SK-N-SH (cell line): Measurements from ENCODE around the gene PPP6C. TPM values are rescaled to one million over a fixed set of nuclear protein-coding genes. Genes with fewer than 3 reads are reported as not detected.

Source experiments
- CTCF ChIA-PET: fragments of 300-600, 350-600 bp; formaldehyde crosslinking; extraction: SDS; loops from one replicate; lab custom pipeline; 2021; lab: Yijun Ruan, JAX
- POLR2A ChIA-PET: fragments of 350-600 bp; sonication (Branson Sonifier 250); formaldehyde crosslinking; extraction: SDS; loops from one replicate; lab custom pipeline; 2020; ENCODE audit warnings: antibody characterized with exemption, inconsistent platforms; lab: Yijun Ruan, JAX
- DNase-seq: peaks from one replicate; pipeline ENCODE4 v3.0.0; 2012
- H2AFZ ChIP-seq: fragments of 200-600 bp; sonication (generic); 2 replicates; pipeline ENCODE4 v1.8.1; 2016; ENCODE audit warnings: antibody characterized with exemption, mild to moderate bottlenecking, low read depth
- H3F3A ChIP-seq: fragments of 200-600 bp; sonication (generic); replicated peaks from 2 replicates; pipeline ENCODE3; 2016; ENCODE audit warnings: antibody characterized with exemption, mild to moderate bottlenecking; ENCODE audit not compliant: insufficient read depth
- H3K27ac ChIP-seq, 2 experiments: fragments of 200-500 bp in 1 of 2; fragments of 200-600 bp in 1 of 2; sonication (Bioruptor generic) in 1 of 2; sonication (generic), shearing (Covaris generic) in 1 of 2; 2 replicates each; pipeline versions ENCODE4 v1.5.1 to v1.6.1; 2014 to 2016; ENCODE audit warnings: low read depth in 2 of 2, inconsistent platforms in 1 of 2, low read length in 1 of 2, mild to moderate bottlenecking in 1 of 2, mixed read lengths in 1 of 2
- H3K27me3 ChIP-seq: fragments of 200-600 bp; sonication (generic), shearing (Covaris generic); 2 replicates; pipeline ENCODE4 v1.6.1; 2016; ENCODE audit warnings: mixed run types; ENCODE audit not compliant: insufficient read depth
- H3K36me3 ChIP-seq, 2 experiments: fragments of 200-500 bp in 1 of 2; fragments of 200-600 bp in 1 of 2; sonication (Bioruptor generic) in 1 of 2; sonication (generic) in 1 of 2; replicated peaks in 1 of 2; 2 replicates each; pipeline versions ENCODE3 to v1.5.1; 2014 to 2016; ENCODE audit warnings: low read length in 1 of 2, mild to moderate bottlenecking in 1 of 2; ENCODE audit not compliant: insufficient read depth in 2 of 2, control insufficient read depth in 1 of 2
- H3K4me1 ChIP-seq, 2 experiments: fragments of 200-500 bp in 1 of 2; fragments of 200-600 bp in 1 of 2; sonication (Bioruptor generic) in 1 of 2; sonication (generic), shearing (Covaris generic) in 1 of 2; 2 replicates each; pipeline versions ENCODE4 v1.5.1 to v1.6.1; 2014 to 2016; ENCODE audit warnings: low read depth in 1 of 2, low read length in 1 of 2, mixed run types in 1 of 2; ENCODE audit not compliant: insufficient read depth in 2 of 2, control insufficient read depth in 1 of 2
- H3K4me2 ChIP-seq: fragments of 200-600 bp; sonication (generic), shearing (Covaris generic); 2 replicates; pipeline ENCODE4 v1.6.1; 2017; ENCODE audit warnings: mixed run types
- H3K4me3 ChIP-seq, 2 experiments: fragments of 200-500 bp in 1 of 2; fragments of 200-600 bp in 1 of 2; sonication (Bioruptor generic) in 1 of 2; sonication (generic), shearing (Covaris generic) in 1 of 2; 2 replicates each; pipeline versions ENCODE4 v1.5.1 to v1.8.1; 2014 to 2016; ENCODE audit warnings: low read depth in 2 of 2, inconsistent platforms in 1 of 2, low read length in 1 of 2, mild to moderate bottlenecking in 1 of 2, mixed read lengths in 1 of 2, moderate library complexity in 1 of 2
- H3K79me2 ChIP-seq: fragments of 200-600 bp; sonication (generic); 2 replicates; pipeline ENCODE4 v1.8.1; 2017; ENCODE audit warnings: mild to moderate bottlenecking; ENCODE audit not compliant: insufficient read depth
- H3K9ac ChIP-seq: fragments of 200-600 bp; sonication (generic); 2 replicates; pipeline ENCODE4 v1.6.1; 2017; ENCODE audit warnings: mixed run types
- H3K9me2 ChIP-seq: fragments of 200-600 bp; sonication (generic); 2 replicates; pipeline ENCODE4 v1.6.1; 2017; ENCODE audit warnings: mixed run types
- H3K9me3 ChIP-seq: fragments of 200-600 bp; sonication (generic); 2 replicates; pipeline ENCODE4 v1.6.1; 2017; ENCODE audit warnings: mixed run types, mild to moderate bottlenecking, moderate library complexity
- H4K20me1 ChIP-seq: fragments of 200-600 bp; sonication (generic); 2 replicates; pipeline ENCODE4 v1.6.1; 2017; ENCODE audit warnings: mild to moderate bottlenecking, mixed run types; ENCODE audit not compliant: insufficient read depth
- ELF1 ChIP-seq: IDR thresholded peaks from 2 replicates; pipeline ENCODE4 v1.4.0; 2012
- EP300 ChIP-seq, 2 experiments: IDR thresholded peaks; 2 replicates each; pipeline versions ENCODE4 v1.4.0 to v1.6.1; 2012; ENCODE audit warnings: borderline replicate concordance in 1 of 2, low read depth in 1 of 2, low read length in 1 of 2
- EZH2phosphoT487 ChIP-seq: fragments of 200-600 bp; sonication (generic); IDR thresholded peaks from 2 replicates; pipeline ENCODE4 v1.6.1; 2017; ENCODE audit warnings: low read depth, mixed run types, mild to moderate bottlenecking, antibody characterized with exemption, moderate library complexity, borderline replicate concordance
- FOXJ3 ChIP-seq: sonication (generic); formaldehyde crosslinking; IDR thresholded peaks from 2 replicates; pipeline ENCODE4 v1.5.1; 2020; ENCODE audit warnings: mild to moderate bottlenecking, missing genetic modification reagents
- FOXM1 ChIP-seq: IDR thresholded peaks from 2 replicates; pipeline ENCODE4 v1.4.0; 2012; ENCODE audit warnings: low read depth, mild to moderate bottlenecking
- IRF3 ChIP-seq: fragments of 150-350 bp; IDR thresholded peaks from 2 replicates; pipeline ENCODE4 v1.6.1; 2016; ENCODE audit warnings: mild to moderate bottlenecking, low read depth, low read length
- MEF2A ChIP-seq: IDR thresholded peaks from 2 replicates; pipeline ENCODE4 v1.4.0; 2012; ENCODE audit warnings: low read depth, borderline replicate concordance
- NFIC ChIP-seq: IDR thresholded peaks from 2 replicates; pipeline ENCODE4 v1.4.0; 2012; ENCODE audit warnings: borderline replicate concordance
- NRF1 ChIP-seq: IDR thresholded peaks from 2 replicates; pipeline ENCODE4 v1.6.1; 2012; ENCODE audit warnings: low read depth, mild to moderate bottlenecking, low read length
- RCOR1 ChIP-seq: fragments of 150-350 bp; IDR thresholded peaks from 2 replicates; pipeline ENCODE4 v1.6.1; 2017; ENCODE audit warnings: antibody characterized with exemption, low read length
- RFX5 ChIP-seq: IDR thresholded peaks from 2 replicates; pipeline ENCODE4 v1.6.1; 2012; ENCODE audit warnings: mild to moderate bottlenecking, improper control_type of control experiment, low read length
- RXRA ChIP-seq: IDR thresholded peaks from 2 replicates; pipeline ENCODE4 v1.4.0; 2012; ENCODE audit warnings: low read depth, mild to moderate bottlenecking, borderline replicate concordance
- TAF1 ChIP-seq: IDR thresholded peaks from 2 replicates; pipeline ENCODE4 v1.6.1; 2012; ENCODE audit warnings: low read depth, mild to moderate bottlenecking, low read length, moderate library complexity, borderline replicate concordance
- TCF12 ChIP-seq: IDR thresholded peaks from 2 replicates; pipeline ENCODE4 v1.4.0; 2012
- USF1 ChIP-seq: IDR thresholded peaks from 2 replicates; pipeline ENCODE4 v1.4.0; 2012; ENCODE audit warnings: low read depth, borderline replicate concordance
- USF2 ChIP-seq: fragments of 150-350 bp; IDR thresholded peaks from 2 replicates; pipeline ENCODE4 v1.6.1; 2017; ENCODE audit warnings: antibody characterized with exemption, low read length, low read depth, borderline replicate concordance
- YY1 ChIP-seq: IDR thresholded peaks from 2 replicates; pipeline ENCODE4 v1.4.0; 2012; ENCODE audit warnings: low read depth, mild to moderate bottlenecking
- WGBS: methylation state at CpG from one replicate; pipeline ENCODE4 v1.1.6; 2017; ENCODE audit warnings: low lambda C conversion rate; 5-methylcytosine and 5-hydroxymethylcytosine counted together
- polyA plus RNA-seq, 3 experiments: library from polyadenylated mRNA; depleted of rRNA; stranded (reverse); fragments of >200 nt; gene quantifications; 2 replicates each; pipeline ENCODE4 v1.2.3, GENCODE V29; 2012
- TF ChIP-seq, protein P1 (sequence below): IDR thresholded peaks from 2 replicates; pipeline ENCODE4; 2012
- TF ChIP-seq, protein P2 (sequence below): IDR thresholded peaks from 2 replicates; pipeline ENCODE4 v1.4.0; 2012; ENCODE audit warnings: low read depth
- TF ChIP-seq, protein P3 (sequence below): IDR thresholded peaks from 2 replicates; pipeline ENCODE4 v1.6.1; 2012; ENCODE audit warnings: mild to moderate bottlenecking, low read depth, low read length, moderate library complexity

The PPP6C gene
- polyA plus RNA-seq (2012; rRNA removed), result 14.8 and 16.3 TPM in 2 replicates
- 23.7 and 33.6 TPM in 2 replicates for polyA plus RNA-seq (2012; cell fraction: cytosol; rRNA removed)
- polyA plus RNA-seq (2012; cell fraction: nucleus; rRNA removed), result 6.4 and 12.1 TPM in 2 replicates

DNA sequence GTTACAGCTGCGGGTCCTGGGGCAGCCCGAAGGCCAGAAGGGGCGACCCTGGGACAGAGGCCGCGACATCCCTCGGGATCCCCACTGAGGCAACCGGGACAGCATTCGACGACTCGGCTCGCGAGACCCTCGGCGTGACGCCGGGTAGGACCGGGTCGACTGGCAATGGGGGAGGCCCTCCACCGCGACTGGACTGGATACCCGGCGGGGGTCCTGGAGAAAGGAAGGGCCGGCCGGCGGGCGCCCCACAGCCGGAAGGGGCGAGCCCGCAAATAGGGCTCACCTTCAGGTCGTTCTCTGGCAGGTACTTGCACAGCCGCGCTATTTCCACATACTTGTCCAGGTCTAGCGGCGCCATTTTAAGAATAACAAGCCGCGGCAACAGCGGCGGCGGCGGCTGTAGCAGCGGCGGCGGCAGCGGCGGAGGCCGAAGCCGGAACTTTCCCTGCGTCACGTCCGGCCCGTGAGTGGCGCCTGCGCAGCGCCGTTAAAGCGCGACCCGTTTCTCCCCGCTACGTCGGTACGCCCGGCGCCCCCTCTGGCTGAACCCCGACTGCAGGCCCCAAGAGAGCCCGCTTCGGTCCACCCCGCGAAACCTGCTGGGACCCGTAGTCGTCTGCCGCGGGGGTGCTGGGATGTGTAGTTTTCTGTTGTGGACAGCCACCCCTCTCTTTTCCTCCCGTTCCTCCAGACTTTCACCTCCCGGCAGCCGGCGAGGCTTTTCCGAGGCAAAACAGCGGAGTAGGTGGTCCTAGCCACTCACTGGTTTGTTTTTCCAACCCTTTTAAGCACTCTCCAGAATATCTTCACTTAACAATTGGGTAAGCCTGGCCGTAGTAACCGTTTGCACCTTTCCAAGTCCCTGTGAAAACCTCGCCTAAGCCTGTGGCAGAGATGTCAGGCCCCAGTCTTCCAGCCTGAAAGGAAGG is at the start of gene PPP6C:
Gene PPP6C, minus strand, starts transcription at position 443 of the 929 bp plus-strand sequence. Its CDS starts 85 bp downstream, at position 358.
- peak; percentile 97 for DNase-seq
- Histone ChIP-seq H4K20me1 (peaks cover 33% of the 10 kb centered on the region), H3K27ac (peak within 1 kb of the TSS; percentile 84 to 87), H2AFZ (peak within 1 kb of the TSS; percentile 94), H3K27me3 (no peaks in the 10 kb centered on the region), H3K9ac (peak within 1 kb of the TSS; percentile 98), H3K9me2 (no peaks in the 10 kb centered on the region), H3F3A (peaks cover 3% of the 10 kb centered on the region), H3K9me3 (no peaks in the 10 kb centered on the region), H3K36me3 (peaks cover 0 to 12% of the 10 kb centered on the region in 2 experiments), H3K4me3 (peak within 1 kb of the TSS; percentile 69 to 77), H3K79me2 (peaks cover 64% of the 10 kb centered on the region), H3K4me2 (peak within 1 kb of the TSS; percentile 99), H3K4me1 (peaks cover 7 to 15% of the 10 kb centered on the region in 2 experiments; a peak in 2 of 4 replicates)
- CTCF ChIA-PET, result no interaction called here
- POLR2A ChIA-PET, result interaction anchor here (1.2 to 2.0 kb wide), 2 partner anchors 10 to 51 kb away, joined by 7 to 8 read pairs; partner anchors contain the start of gene HSPA5
- WGBS, result under 1% methylated on average over 57 of the region's 82 CpGs
- TF ChIP-seq, protein P1, sequence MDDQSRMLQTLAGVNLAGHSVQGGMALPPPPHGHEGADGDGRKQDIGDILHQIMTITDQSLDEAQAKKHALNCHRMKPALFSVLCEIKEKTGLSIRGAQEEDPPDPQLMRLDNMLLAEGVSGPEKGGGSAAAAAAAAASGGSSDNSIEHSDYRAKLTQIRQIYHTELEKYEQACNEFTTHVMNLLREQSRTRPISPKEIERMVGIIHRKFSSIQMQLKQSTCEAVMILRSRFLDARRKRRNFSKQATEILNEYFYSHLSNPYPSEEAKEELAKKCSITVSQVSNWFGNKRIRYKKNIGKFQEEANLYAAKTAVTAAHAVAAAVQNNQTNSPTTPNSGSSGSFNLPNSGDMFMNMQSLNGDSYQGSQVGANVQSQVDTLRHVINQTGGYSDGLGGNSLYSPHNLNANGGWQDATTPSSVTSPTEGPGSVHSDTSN, result peak; percentile 31; the same call in 1 of the 2 replicates
- TF ChIP-seq IRF3, result no peak
- no peak for TF ChIP-seq USF1
- no peak; the same call in 1 of the 2 replicates for TF ChIP-seq RXRA
- TF ChIP-seq, protein P2, sequence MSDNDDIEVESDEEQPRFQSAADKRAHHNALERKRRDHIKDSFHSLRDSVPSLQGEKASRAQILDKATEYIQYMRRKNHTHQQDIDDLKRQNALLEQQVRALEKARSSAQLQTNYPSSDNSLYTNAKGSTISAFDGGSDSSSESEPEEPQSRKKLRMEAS, result peak; percentile 74
- TF ChIP-seq FOXJ3 (CRISPR knock-in tag), result no peak
- peak; percentile 37; the same call in 1 of the 2 replicates for TF ChIP-seq TCF12
- no peak for TF ChIP-seq FOXM1
- TF ChIP-seq, protein P3, sequence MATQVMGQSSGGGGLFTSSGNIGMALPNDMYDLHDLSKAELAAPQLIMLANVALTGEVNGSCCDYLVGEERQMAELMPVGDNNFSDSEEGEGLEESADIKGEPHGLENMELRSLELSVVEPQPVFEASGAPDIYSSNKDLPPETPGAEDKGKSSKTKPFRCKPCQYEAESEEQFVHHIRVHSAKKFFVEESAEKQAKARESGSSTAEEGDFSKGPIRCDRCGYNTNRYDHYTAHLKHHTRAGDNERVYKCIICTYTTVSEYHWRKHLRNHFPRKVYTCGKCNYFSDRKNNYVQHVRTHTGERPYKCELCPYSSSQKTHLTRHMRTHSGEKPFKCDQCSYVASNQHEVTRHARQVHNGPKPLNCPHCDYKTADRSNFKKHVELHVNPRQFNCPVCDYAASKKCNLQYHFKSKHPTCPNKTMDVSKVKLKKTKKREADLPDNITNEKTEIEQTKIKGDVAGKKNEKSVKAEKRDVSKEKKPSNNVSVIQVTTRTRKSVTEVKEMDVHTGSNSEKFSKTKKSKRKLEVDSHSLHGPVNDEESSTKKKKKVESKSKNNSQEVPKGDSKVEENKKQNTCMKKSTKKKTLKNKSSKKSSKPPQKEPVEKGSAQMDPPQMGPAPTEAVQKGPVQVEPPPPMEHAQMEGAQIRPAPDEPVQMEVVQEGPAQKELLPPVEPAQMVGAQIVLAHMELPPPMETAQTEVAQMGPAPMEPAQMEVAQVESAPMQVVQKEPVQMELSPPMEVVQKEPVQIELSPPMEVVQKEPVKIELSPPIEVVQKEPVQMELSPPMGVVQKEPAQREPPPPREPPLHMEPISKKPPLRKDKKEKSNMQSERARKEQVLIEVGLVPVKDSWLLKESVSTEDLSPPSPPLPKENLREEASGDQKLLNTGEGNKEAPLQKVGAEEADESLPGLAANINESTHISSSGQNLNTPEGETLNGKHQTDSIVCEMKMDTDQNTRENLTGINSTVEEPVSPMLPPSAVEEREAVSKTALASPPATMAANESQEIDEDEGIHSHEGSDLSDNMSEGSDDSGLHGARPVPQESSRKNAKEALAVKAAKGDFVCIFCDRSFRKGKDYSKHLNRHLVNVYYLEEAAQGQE, result peak; percentile 69; the same call in 1 of the 2 replicates
- no peak for TF ChIP-seq NFIC
- peak; percentile 91 for TF ChIP-seq NRF1
- peak; percentile 71 for TF ChIP-seq TAF1
- TF ChIP-seq EP300 (IDR thresholded peaks at IDR 0.05; ENCODE audit: borderline replicate concordance in 1 of 2, low read depth in 1 of 2, low read length in 1 of 2), result peak in 1 of 2 experiments; percentile 50; a peak in 3 of 4 replicates
- no peak for TF ChIP-seq MEF2A
- peak; percentile 63 for TF ChIP-seq YY1
- TF ChIP-seq USF2, result no peak
- 0 out of 2 replicates have a peak, but pooled peaks have one; percentile 31 for TF ChIP-seq RFX5
- TF ChIP-seq ELF1, result peak; percentile 77
- no peak for TF ChIP-seq RCOR1
- TF ChIP-seq EZH2phosphoT487, result no peak
